GM21515 (cell line): ENCODE results near the gene CNOT11.
"Not testable (repeated sequence)": the region's sequence is repeated elsewhere in the genome, so short reads cannot be mapped to it uniquely, and the experiment has no call there.

Experiments used
- ATAC-seq: cut with Tn5 transposase; IDR thresholded peaks from one replicate; pipeline ENCODE4 v1.9.1; 2021; ENCODE audit not compliant: unreplicated experiment

The CNOT11 gene

DNA sequence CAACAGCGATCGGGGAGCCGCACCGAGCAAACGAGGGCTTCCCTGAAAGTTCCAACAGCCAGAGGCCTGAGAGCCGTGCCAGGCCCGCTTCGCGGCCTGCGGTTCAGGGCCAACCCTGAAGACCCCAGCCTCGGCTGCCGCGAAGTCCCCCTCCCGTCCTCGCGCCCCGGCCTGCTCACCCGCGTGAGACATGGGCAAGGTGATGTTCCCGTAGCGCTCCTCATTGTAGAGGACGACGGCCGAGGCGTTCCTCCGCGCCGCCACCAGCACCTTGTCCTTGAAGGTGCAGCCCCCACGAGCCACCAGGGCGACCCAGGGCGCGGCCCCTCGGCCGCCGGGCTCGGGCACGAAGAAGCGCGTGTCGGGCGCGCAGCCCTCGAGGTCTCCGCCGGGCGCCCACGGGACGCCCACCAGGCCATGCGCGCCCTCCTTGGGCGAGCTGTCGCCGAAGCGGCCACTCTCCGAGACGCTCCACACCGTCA lies 55.3 kb downstream of the CNOT11 start:
- peak; percentile 16 for ATAC-seq

DNA sequence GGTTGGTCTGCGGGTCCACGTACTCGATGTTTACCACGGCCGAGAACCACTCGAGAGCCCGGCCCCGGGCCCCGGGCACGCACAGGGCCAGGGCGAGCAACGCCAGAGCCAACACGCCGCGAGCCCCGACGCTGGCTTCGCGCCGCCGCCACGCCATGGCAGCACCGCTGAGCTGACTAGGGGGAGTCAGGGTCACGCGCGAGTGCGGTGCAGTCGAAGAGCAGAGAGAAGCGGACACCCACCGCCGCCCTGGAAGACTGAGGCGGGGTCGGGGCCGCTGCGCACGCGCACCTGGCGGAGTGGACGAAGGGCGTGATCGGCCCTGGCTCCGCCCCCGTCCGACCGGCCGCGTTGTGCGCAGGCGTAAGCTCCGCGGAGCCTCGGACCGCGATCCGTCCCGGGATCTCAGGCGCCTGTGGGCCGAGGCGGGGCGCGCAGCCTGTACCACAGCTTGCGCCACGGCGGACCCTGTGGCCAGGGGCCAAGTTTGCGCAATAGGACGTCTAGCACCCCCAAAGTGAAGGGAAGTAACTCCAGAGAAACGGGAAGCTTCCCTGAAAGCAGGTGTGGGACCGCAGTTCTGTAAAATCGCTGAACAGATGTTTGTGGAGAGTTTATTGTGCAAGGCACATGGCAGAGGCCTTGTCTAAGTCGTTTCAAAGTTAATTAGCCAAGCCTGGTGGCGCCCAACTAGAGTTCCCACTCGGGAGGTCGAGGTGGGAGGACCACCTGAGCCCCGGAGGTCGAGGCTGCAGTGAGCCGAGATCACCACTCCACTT lies 55.9 kb downstream of the CNOT11 start, which contains the start of gene RNF149:
Gene RNF149, minus strand, starts transcription at position 270 of the 779 bp plus-strand sequence. Its CDS starts 113 bp downstream, at position 157.
- peak; percentile 63 for ATAC-seq

- ATAC-seq: no peak
Measured at GRCh38 chr2:101310090-101310833, 57.6 kb downstream of the CNOT11 start.

DNA sequence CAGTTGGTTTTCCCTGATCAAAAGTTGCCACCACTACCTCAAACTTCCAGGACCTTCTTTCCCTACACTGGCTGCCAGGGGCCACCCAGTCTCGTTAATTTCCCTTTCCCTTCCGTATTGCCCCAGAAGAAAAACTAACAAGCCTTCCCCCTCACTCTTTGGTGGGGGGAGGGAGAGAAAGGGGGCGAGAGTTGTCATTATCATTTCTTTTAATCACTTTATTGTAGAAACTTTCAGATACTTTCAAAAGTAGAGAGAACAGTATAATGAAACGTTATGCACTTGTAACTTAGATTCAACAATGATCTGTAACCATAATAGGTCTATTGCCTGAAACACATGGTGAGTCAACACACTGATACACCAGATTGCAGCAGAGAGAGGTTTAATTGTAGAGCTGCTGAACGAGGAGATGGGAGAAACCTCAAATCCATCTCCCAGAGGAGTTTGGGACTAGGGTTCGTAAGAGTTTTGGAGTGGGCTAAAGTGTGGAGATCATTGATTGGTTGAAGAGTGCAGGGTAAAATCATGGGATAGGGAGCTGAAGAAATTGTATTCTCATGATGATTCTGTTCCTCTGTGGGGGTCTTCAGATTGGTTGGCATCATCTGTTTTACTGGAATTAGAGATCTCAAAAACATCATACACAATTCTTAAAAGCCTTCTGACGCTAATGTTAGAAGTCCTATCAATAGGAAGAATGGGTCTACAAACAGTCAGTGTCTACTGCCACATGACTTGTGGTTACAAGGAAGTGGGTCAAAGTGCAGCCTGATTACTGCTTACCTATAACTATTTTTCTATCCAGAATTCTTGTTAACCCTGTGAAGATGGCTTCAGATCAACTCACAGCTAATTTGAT lies 58.4 kb downstream of the CNOT11 start:
- ATAC-seq: no peak

GRCh38 chr2:101311696-101312017 lies 59.0 kb downstream of the CNOT11 start:
- no peak for ATAC-seq

- not testable (repeated sequence) for ATAC-seq
Measured at GRCh38 chr2:101316568-101316967, 63.9 kb downstream of the CNOT11 start.
